Neuronal stem cell (in vitro differentiated cells): ENCODE data around the gene LELP1.
"Not testable (repeated sequence)": the region's sequence is repeated elsewhere in the genome, so short reads cannot be mapped to it uniquely, and the experiment has no call there.

ENCODE experiments used
- DNase-seq: peaks from one replicate; pipeline ENCODE4 v3.0.0-alpha.2; 2013; ENCODE audit warnings: low spot score
- H2AFZ ChIP-seq: one replicate; pipeline ENCODE4 v1.6.1; 2013; ENCODE audit warnings: mild to moderate bottlenecking, low read length, inconsistent platforms
- H2AK5ac ChIP-seq: 2 replicates; pipeline ENCODE4 v1.6.1; 2013; ENCODE audit warnings: low read depth, mild to moderate bottlenecking, inconsistent platforms, low read length, moderate library complexity, mixed read lengths
- H2BK120ac ChIP-seq: 2 replicates; pipeline ENCODE4 v1.6.1; 2013; ENCODE audit warnings: low read depth, mild to moderate bottlenecking, inconsistent platforms, low read length, moderate library complexity, mixed read lengths
- H2BK12ac ChIP-seq: one replicate; pipeline ENCODE4 v1.6.1; 2013; ENCODE audit warnings: low read length, inconsistent platforms
- H2BK15ac ChIP-seq: 2 replicates; pipeline ENCODE4 v1.6.1; 2013; ENCODE audit warnings: mild to moderate bottlenecking, low read length, inconsistent platforms, mixed read lengths
- H2BK5ac ChIP-seq: one replicate; pipeline ENCODE4 v1.6.1; 2013; ENCODE audit warnings: inconsistent platforms, mild to moderate bottlenecking, low read length, moderate library complexity
- H3K14ac ChIP-seq: one replicate; pipeline ENCODE4 v1.6.1; 2013; ENCODE audit warnings: low read length, inconsistent platforms
- H3K18ac ChIP-seq: 2 replicates; pipeline ENCODE4 v1.6.1; 2013; ENCODE audit warnings: low read length, inconsistent platforms
- H3K23ac ChIP-seq: 2 replicates; pipeline ENCODE4 v1.6.1; 2013; ENCODE audit warnings: low read depth, mild to moderate bottlenecking, mixed read lengths, low read length, inconsistent platforms; ENCODE audit not compliant: poor library complexity
- H3K27ac ChIP-seq: replicated peaks from 3 replicates; pipeline ENCODE4 v1.5.1; 2013; ENCODE audit warnings: low read length, inconsistent platforms
- H3K27me3 ChIP-seq, 3 experiments: 2 replicates each; pipeline ENCODE4 v1.6.1; 2013; ENCODE audit warnings: low read length in 3 of 3, mild to moderate bottlenecking in 2 of 3, inconsistent platforms in 1 of 3, low read depth in 1 of 3, mixed read lengths in 1 of 3, moderate library complexity in 1 of 3; ENCODE audit not compliant: control insufficient read depth in 3 of 3, insufficient read depth in 3 of 3
- H3K36me3 ChIP-seq, 2 donors: replicated peaks in 1 of 2; 2 replicates each; pipeline ENCODE4 v1.6.1; 2013; ENCODE audit warnings: low read length in 2 of 2; ENCODE audit not compliant: control insufficient read depth in 2 of 2, insufficient read depth in 2 of 2
- H3K4ac ChIP-seq: 2 replicates; pipeline ENCODE4 v1.6.1; 2013; ENCODE audit warnings: inconsistent platforms, mild to moderate bottlenecking, low read length, moderate library complexity
- H3K4me1 ChIP-seq, 2 donors: 1 replicate in 1 of 2; 2 replicates in 1 of 2; pipeline ENCODE4 v1.6.1; 2013; ENCODE audit warnings: low read length in 2 of 2, low read depth in 1 of 2; ENCODE audit not compliant: control insufficient read depth in 2 of 2, insufficient read depth in 1 of 2
- H3K4me2 ChIP-seq: one replicate; pipeline ENCODE4 v1.6.1; 2013; ENCODE audit warnings: mild to moderate bottlenecking, low read length, inconsistent platforms; ENCODE audit not compliant: insufficient read depth, poor library complexity, severe bottlenecking
- H3K4me3 ChIP-seq, 2 donors: 2 replicates each; pipeline ENCODE4 v1.5.1; 2013; ENCODE audit warnings: low read length in 2 of 2, mild to moderate bottlenecking in 2 of 2, inconsistent platforms in 1 of 2, moderate library complexity in 1 of 2
- H3K79me1 ChIP-seq: one replicate; pipeline ENCODE4 v1.6.1; 2013; ENCODE audit warnings: low read depth, mild to moderate bottlenecking, inconsistent platforms, low read length, moderate library complexity
- H3K9ac ChIP-seq: one replicate; pipeline ENCODE4 v1.6.1; 2013; ENCODE audit warnings: mild to moderate bottlenecking, low read depth, low read length, inconsistent platforms; ENCODE audit not compliant: poor library complexity
- H3K9me3 ChIP-seq, 2 donors: replicated peaks in 1 of 2; 2 replicates each; pipeline versions ENCODE3 to v1.6.1; 2013; ENCODE audit warnings: low read length in 2 of 2, mild to moderate bottlenecking in 2 of 2, inconsistent platforms in 1 of 2, low read depth in 1 of 2, mixed read lengths in 1 of 2, moderate library complexity in 1 of 2; ENCODE audit not compliant: control insufficient read depth in 2 of 2, insufficient read depth in 1 of 2
- H4K8ac ChIP-seq: one replicate; pipeline ENCODE4 v1.6.1; 2013; ENCODE audit warnings: low read depth, mild to moderate bottlenecking, inconsistent platforms, low read length, moderate library complexity
- H4K91ac ChIP-seq: one replicate; pipeline ENCODE4 v1.6.1; 2013; ENCODE audit warnings: low read length, low read depth, mild to moderate bottlenecking, inconsistent platforms; ENCODE audit not compliant: poor library complexity
- WGBS, 2 donors: extraction: QIAGEN DNeasy Blood & Tissue Kit; methylation state at CpG; one replicate each; pipeline ENCODE4 v1.1.7; 2013; ENCODE audit warnings: missing lambda C conversion rate in 2 of 2, mixed read lengths in 1 of 2; ENCODE audit not compliant: insufficient read length in 2 of 2, insufficient replicate concordance in 1 of 2; ENCODE audit errors: extremely low coverage in 2 of 2; 5-methylcytosine and 5-hydroxymethylcytosine counted together

LELP1 gene

DNA sequence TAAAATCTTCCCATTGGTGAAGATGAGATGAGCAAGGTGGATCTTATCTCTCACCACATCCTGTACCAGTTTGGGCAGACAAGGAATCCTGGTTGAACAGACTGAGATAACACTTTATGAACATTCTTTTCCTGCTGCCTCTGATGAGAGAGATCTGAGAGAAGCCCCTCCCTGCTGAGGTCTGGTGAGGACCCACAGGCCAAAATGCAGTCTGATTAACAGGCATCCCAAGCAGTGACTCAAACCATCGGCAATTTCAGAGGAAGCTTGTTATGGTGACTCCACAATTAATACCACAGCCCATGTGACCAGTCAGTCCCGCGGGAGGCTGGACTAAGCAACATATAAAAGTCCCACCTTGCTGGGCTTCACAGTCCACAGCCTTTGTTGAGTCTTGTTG is 14.0 kb downstream of the LELP1 start, which contains the start of gene PRR9:
PRR9 (plus strand) TSS at position 373 of the 400 bp plus-strand sequence. CDS start 561 bp downstream, outside the sequence.
- no peak within 1 kb of the TSS for H2BK120ac ChIP-seq
- WGBS, 2 donors = no CpG with 5 or more reads among the region's 3 CpGs
- no peak within 1 kb of the TSS for H3K4me3 ChIP-seq
- no peaks in the 10 kb centered on the region for H3K9me3 ChIP-seq
- no peak within 1 kb of the TSS for H3K14ac ChIP-seq
- H3K27ac ChIP-seq = no peak within 1 kb of the TSS
- H2AK5ac ChIP-seq = no peak within 1 kb of the TSS
- no peak within 1 kb of the TSS for H2AFZ ChIP-seq
- H2BK5ac ChIP-seq = no peak within 1 kb of the TSS
- no peak within 1 kb of the TSS for H4K8ac ChIP-seq
- no peak within 1 kb of the TSS for H3K9ac ChIP-seq
- no peaks in the 10 kb centered on the region for H3K4me1 ChIP-seq
- H3K79me1 ChIP-seq = no peaks in the 10 kb centered on the region
- H3K23ac ChIP-seq = no peak within 1 kb of the TSS
- H4K91ac ChIP-seq = no peak within 1 kb of the TSS
- no peak within 1 kb of the TSS for H3K18ac ChIP-seq
- peaks cover 0 to 9% (median 0%) of the 10 kb centered on the region in 3 experiments for H3K27me3 ChIP-seq
- no peak within 1 kb of the TSS for H2BK12ac ChIP-seq
- no peak within 1 kb of the TSS for H2BK15ac ChIP-seq
- H3K4ac ChIP-seq = no peak within 1 kb of the TSS
- no peak for DNase-seq
- no peaks in the 10 kb centered on the region for H3K36me3 ChIP-seq
- no peak within 1 kb of the TSS for H3K4me2 ChIP-seq

DNA sequence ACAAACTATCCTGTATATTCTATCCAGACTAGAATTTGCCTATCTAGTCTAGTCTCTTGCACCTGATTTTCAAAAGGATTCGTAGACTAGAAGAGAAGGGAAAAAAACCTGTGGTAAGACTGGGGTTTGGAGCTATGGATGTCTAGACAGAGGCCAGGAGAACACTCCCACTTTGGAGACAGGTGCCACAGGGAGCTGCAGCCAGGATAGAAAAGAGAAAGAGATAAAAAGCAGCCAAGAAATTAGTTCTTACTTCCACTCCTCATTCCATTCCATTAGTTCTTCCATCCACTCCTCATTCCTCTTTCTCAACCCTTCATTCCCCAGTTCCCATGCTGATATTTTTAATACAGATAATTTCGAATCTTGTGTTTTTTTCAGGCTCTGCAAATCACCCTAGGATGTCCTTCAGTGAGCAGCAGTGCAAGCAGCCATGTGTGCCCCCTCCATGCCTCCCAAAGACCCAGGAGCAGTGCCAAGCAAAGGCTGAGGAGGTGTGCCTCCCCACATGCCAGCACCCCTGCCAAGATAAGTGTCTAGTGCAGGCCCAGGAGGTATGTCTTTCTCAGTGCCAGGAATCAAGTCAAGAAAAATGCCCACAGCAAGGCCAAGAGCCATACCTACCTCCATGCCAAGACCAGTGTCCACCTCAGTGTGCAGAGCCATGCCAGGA is 14.7 kb downstream of the LELP1 start:
- H2BK5ac ChIP-seq = no peak overlapping the region
- H4K8ac ChIP-seq = no peak overlapping the region
- no peaks in the 10 kb centered on the region for H3K36me3 ChIP-seq
- no peak overlapping the region for H3K9ac ChIP-seq
- WGBS, 2 donors = no CpG with 5 or more reads among the region's 2 CpGs
- peaks cover 0 to 9% (median 0%) of the 10 kb centered on the region in 3 experiments for H3K27me3 ChIP-seq
- H2BK15ac ChIP-seq = no peak overlapping the region
- no peak overlapping the region for H2AK5ac ChIP-seq
- H3K79me1 ChIP-seq = no peaks in the 10 kb centered on the region
- no peak overlapping the region for H3K4me3 ChIP-seq
- no peak overlapping the region for H2AFZ ChIP-seq
- no peak overlapping the region for H2BK12ac ChIP-seq
- no peak overlapping the region for H3K4me2 ChIP-seq
- no peak overlapping the region for H2BK120ac ChIP-seq
- no peaks in the 10 kb centered on the region for H3K4me1 ChIP-seq
- H3K18ac ChIP-seq = no peak overlapping the region
- H3K14ac ChIP-seq = no peak overlapping the region
- H3K4ac ChIP-seq = no peak overlapping the region
- H3K9me3 ChIP-seq = no peaks in the 10 kb centered on the region
- H4K91ac ChIP-seq = no peak overlapping the region
- H3K27ac ChIP-seq = no peak overlapping the region
- no peak for DNase-seq
- H3K23ac ChIP-seq = no peak overlapping the region

DNA sequence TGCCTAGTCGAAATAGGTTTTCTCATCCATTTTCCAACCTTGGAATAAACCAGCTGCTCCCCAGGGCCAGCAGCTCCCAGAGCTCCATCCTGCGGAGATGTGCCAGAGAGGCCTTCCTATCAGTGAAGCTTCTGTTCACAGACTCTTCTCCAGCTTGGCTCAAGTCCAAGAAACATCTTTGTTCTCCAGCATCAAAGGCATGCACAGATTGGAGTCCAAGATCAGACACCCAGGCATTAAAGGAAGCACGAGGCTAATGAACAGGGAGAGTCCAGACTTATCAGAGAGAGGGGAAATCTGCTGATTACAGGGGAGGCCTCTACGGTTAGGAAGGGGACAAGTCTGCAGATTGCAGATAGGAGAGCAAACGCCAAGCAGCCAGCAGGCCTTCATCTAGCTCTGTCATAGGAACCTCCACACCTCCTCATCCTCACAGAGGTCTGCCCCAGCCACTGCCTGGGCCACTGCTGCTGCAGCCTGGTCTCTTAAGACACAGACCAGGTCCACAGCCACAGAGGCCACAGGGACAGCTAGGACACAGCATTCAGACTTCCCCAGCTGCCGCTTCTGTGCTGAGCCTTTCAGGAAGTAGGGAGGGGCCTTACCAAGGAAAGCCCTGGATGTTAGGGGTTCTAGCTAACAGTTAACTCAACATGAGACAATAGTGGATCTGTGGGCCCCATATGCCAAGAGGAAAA is 17.5 kb downstream of the LELP1 start:
- Histone ChIP-seq H3K27ac (no peak overlapping the region), H3K9me3 (no peaks in the 10 kb centered on the region), H2AFZ (no peak overlapping the region), H3K36me3 (no peaks in the 10 kb centered on the region), H2BK120ac (no peak overlapping the region), H4K8ac (no peak overlapping the region), H3K4me3 (no peak overlapping the region), H2BK15ac (no peak overlapping the region), H2BK5ac (no peak overlapping the region), H4K91ac (no peak overlapping the region), H3K27me3 (peaks cover 0 to 11% (median 0%) of the 10 kb centered on the region in 3 experiments), H3K4me1 (no peaks in the 10 kb centered on the region), H3K18ac (no peak overlapping the region), H3K79me1 (no peaks in the 10 kb centered on the region), H3K4me2 (no peak overlapping the region), H3K9ac (no peak overlapping the region), H2BK12ac (no peak overlapping the region), H3K4ac (no peak overlapping the region), H3K14ac (no peak overlapping the region), H2AK5ac (no peak overlapping the region), H3K23ac (no peak overlapping the region)
- no CpG with 5 or more reads among the region's 6 CpGs for WGBS, 2 donors
- no peak for DNase-seq

DNA sequence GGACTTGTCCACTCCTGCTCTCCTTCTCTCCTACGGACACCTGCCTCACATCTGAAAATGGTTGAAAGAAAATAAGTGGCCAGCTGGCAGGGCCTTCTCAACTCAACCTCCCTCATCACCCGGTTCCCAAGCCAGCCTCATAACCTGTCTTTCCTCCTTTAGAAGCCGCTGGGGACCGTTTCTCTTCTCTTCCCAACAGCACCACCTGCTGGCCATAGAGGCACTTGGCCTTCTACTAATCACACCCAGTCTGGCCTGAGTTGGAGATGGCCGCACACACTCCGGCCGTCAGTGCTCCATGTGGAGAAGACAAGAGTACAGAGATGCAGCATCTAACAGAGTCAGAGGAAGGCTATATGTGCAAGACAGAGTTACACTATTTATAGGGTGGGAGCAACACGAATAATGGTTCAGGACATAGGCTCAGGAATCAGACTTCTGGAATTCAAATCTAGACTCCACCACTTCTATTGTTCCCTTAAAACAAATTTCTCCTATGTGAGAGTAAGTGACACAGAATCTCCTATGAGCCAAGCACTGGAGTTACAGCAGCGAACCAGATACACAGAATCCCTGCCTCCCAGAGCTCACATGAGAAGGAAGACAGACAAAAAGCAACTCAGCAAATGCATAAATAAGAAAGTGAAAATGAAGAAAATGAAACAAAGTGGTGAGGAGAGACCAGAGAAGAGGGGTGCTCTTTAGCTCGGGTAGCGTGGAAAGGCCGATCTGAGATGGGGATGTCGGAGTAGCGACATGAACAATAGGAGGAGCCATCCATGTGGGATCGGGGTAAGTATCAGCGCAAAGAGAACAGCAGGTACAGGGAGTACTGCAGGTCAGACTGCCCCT is 20.0 kb downstream of the LELP1 start:
- not testable (repeated sequence) for H3K4me1 ChIP-seq, H2BK5ac ChIP-seq, H4K91ac ChIP-seq, H3K4me2 ChIP-seq, H2AFZ ChIP-seq, H2BK15ac ChIP-seq, H4K8ac ChIP-seq, H3K27ac ChIP-seq, H2AK5ac ChIP-seq, H2BK12ac ChIP-seq, H3K9ac ChIP-seq, H3K79me1 ChIP-seq, H3K36me3 ChIP-seq, H2BK120ac ChIP-seq, H3K14ac ChIP-seq, H3K18ac ChIP-seq, H3K4me3 ChIP-seq, H3K9me3 ChIP-seq, H3K4ac ChIP-seq, H3K23ac ChIP-seq
- no CpG with 5 or more reads among the region's 16 CpGs for WGBS, 2 donors
- H3K27me3 ChIP-seq = peaks cover 0 to 11% (median 0%) of the 10 kb centered on the region in 3 experiments
- DNase-seq = peak; percentile 30
